HAP-1 (cell line): ENCODE measurements around the gene R3HDM4.

ENCODE experiments used
- DNase-seq, 2 experiments: peaks; one replicate each; pipeline ENCODE4 v3.0.0-alpha.2; 2016 to 2020; ENCODE audit warnings: low spot score in 2 of 2
- H3K27me3 ChIP-seq: fragments of 250-450 bp; sonication (Bioruptor Pico); 2 replicates; pipeline ENCODE4 v1.5.1; 2020; ENCODE audit warnings: low read depth, mild to moderate bottlenecking, moderate library complexity
- H3K36me3 ChIP-seq: fragments of 250-450 bp; sonication (Bioruptor Pico); replicated peaks from 2 replicates; pipeline ENCODE4 v1.5.1; 2020; ENCODE audit warnings: mild to moderate bottlenecking
- H3K4me1 ChIP-seq: fragments of 250-450 bp; sonication (Bioruptor Pico); 2 replicates; pipeline ENCODE4 v1.5.1; 2020; ENCODE audit warnings: mild to moderate bottlenecking
- H3K4me3 ChIP-seq: fragments of 250-450 bp; sonication (Bioruptor Pico); 2 replicates; pipeline ENCODE4 v1.5.1; 2020; ENCODE audit warnings: mild to moderate bottlenecking, moderate library complexity
- H3K9me3 ChIP-seq: fragments of 250-450 bp; sonication (Bioruptor Pico); 2 replicates; pipeline ENCODE4 v1.5.1; 2020; ENCODE audit warnings: mild to moderate bottlenecking, moderate library complexity
- in situ Hi-C: fragments of 300-500 bp; cut with MboI; formaldehyde crosslinking; loops from 3 replicates; pipeline ENCODE4 v1.14.3; 2020; ENCODE audit warnings: low sequenced_read_pairs, inconsistent platforms, mixed read lengths

Gene R3HDM4

DNA sequence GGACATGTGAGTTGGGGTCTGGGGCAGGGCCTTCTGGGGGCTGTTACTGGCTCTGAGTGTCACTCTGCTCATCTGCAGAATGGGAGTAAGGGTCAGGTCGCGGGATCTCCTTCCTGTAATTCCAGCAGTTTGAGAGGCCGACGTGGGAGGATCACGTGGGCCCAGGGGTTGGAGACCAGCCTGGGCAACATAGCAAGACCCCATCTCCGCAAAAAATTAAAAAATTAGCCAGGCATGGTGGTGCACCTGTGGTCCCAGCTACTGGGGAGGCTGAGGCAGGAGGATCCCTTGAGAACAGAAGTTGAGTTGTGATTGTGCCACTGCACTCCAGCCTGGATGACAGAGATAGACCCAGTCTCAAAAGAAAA is 16.9 kb upstream of the R3HDM4 start:
- peaks cover 28% of the 10 kb centered on the region for H3K36me3 ChIP-seq
- H3K27me3 ChIP-seq, result no peaks in the 10 kb centered on the region
- H3K4me3 ChIP-seq, result no peak overlapping the region
- peaks cover 2% of the 10 kb centered on the region; the same call in 1 of the 2 replicates for H3K4me1 ChIP-seq
- no peaks in the 10 kb centered on the region for H3K9me3 ChIP-seq
- DNase-seq, result no peak
- in situ Hi-C loops, result loop anchor here (10.0 kb wide), 1 partner anchor 315 kb away; the partner anchor contains the start of genes ATP5F1D and MIDN

DNA sequence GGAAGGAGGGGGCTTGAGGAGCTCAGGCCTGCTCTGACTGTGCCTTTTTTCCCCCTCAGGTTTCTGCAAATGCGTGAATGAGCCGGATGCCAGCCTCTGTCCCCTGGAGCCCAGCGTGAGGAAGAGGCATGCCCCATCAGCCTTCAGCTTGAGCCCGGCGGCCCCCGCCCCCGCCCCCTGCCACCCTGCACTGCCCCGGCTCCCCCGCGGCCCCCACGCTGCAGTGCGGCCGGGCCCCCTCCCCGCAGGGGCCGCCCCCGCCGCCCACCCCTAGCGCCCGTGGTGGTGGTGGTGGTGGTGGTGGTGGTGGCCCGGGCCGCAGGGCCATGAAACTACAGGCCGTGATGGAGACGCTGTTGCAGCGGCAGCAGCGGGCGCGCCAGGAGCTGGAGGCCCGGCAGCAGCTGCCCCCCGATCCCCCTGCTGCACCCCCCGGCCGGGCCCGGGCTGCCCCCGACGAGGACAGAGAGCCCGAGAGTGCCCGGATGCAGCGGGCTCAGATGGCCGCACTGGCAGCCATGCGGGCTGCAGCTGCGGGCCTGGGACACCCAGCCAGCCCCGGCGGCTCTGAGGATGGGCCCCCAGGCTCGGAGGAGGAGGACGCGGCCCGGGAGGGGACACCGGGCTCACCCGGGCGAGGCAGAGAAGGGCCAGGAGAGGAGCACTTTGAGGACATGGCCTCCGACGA is 16.3 kb upstream of the R3HDM4 start:
- Histone ChIP-seq H3K4me1 (peaks cover 7% of the 10 kb centered on the region; the same call in 1 of the 2 replicates), H3K4me3 (no peak overlapping the region), H3K9me3 (no peaks in the 10 kb centered on the region), H3K36me3 (peaks cover 24% of the 10 kb centered on the region), H3K27me3 (no peaks in the 10 kb centered on the region)
- no peak for DNase-seq
- in situ Hi-C loops, result loop anchor here (10.0 kb wide), 1 partner anchor 315 kb away; the partner anchor contains the start of genes ATP5F1D and MIDN

DNA sequence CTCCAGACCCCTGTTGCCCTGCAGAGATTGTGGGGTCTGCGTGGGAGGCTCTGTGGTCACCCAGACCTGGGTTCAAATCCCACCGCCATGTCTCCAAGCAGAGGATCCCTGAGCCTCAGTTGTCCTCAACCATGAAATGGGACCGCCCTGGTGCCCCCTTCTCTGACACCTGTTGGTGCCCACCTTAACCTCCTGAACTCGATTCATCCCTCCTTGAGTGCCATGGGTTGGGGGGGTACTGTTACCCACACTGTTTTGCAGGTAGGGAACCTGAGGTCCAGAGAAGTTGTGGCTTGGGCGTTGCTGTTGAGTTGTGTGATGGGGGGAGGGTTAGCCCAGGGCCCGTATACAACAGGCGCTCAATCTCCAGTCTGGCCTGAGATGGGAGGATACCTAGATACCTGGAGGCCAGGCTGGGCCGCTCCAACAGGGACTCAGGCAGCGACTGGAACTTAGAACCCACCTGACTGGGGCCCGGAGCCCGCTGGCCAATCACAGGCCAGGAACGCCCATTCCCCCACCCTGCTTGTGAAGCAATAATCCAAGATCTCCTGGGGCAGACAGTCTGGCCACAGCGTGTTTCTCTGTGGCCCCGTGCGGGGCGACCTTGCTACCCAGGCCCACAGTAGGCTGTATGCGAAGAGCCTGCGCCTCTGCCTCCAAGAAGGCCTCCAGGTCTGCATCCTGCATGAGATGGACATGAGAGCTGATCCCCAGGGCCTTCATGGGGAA is 15.6 kb upstream of the R3HDM4 start:
- Histone ChIP-seq H3K4me1 (peaks cover 8% of the 10 kb centered on the region; the same call in 1 of the 2 replicates), H3K36me3 (peaks cover 23% of the 10 kb centered on the region), H3K27me3 (no peaks in the 10 kb centered on the region), H3K9me3 (no peaks in the 10 kb centered on the region), H3K4me3 (no peak overlapping the region)
- DNase-seq, result peak in 1 of 2 experiments; percentile 40
- in situ Hi-C loops, result loop anchor here (10.0 kb wide), 1 partner anchor 316 kb away; the partner anchor contains the start of genes ATP5F1D and MIDN

DNA sequence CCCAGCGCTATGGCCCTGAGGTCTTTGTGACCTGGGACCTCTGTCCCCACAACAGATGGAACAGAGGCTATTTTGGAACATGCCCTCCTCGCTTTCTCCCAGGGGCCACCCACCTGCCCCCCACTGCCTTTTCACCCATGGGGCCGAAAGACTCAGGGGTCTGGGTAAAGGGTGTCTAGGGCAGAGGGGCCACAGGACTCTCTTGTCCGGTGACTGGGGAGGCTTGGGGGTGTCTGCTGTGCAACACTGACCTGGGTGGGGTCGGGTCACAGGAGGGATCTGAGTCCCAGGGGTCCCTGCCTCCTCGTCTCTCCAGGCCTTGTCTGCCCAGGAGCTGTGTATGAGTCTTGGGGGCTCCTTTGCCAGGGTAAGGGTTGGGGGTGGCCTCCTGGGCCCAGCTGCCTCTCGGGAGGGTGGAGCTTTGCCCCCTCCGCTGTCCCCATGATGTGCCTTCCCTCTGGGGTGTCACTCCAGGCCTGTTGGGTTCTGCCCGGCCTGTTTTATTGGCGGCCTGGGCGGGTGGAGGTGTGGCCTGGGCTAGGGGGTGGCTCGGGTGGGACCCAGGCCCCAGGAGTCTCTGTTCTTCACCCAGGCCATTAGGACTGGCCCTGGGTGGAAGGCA is 14.9 kb upstream of the R3HDM4 start:
- peaks cover 23% of the 10 kb centered on the region for H3K36me3 ChIP-seq
- H3K27me3 ChIP-seq, result no peaks in the 10 kb centered on the region
- no peaks in the 10 kb centered on the region for H3K9me3 ChIP-seq
- DNase-seq, result peak in 1 of 2 experiments; percentile 39
- H3K4me1 ChIP-seq, result peaks cover 8% of the 10 kb centered on the region; the same call in 1 of the 2 replicates
- in situ Hi-C loops, result loop anchor here (10.0 kb wide), 1 partner anchor 317 kb away; the partner anchor contains the start of genes ATP5F1D and MIDN
- H3K4me3 ChIP-seq, result peak overlapping the region; percentile 76; the same call in 1 of the 2 replicates

- in situ Hi-C loops, result loop anchor here (10.0 kb wide), 1 partner anchor 317 kb away; the partner anchor contains the start of genes ATP5F1D and MIDN
- Histone ChIP-seq H3K4me3 (peak overlapping the region; percentile 76), H3K36me3 (peaks cover 23% of the 10 kb centered on the region)
Measured at GRCh38 chr19:927351-927779, 14.3 kb upstream of the R3HDM4 start.

DNA sequence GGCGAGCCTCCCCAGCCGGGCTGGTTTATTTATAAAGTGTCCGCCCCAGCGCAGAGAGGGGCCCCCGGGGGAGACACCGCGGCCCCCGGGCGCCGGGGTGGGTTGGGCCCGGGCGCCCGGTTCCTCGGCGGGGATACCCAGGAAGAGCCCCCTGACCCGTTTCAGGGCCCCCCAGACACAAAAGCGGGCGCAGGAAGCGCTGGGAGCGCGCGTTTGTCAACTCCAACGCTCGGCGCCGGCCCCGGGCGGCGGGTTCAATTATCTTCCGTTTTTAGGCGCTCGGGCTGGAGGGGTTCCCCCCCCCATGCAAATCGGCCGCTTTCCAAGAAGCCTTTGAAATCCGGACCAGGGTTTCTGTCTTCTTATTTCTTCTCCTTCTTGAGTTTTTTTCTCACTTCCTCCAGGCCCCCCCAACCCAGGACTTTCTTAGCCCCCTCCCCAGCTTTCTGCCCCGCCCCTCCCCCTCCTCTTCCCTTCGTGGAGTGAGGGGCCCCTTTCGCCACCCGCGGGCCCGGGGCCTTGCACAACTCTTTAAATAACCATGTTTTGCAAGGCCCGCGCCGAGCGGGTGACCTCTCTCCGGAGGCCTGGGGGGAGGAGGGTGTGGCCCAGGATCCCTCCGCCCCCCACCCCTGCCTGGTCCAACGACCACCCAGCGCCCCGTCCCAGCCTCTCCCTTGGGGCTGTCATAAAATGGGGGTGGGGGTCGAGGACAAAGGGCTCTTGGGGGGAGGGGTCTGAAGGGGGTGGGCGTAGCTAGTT is 13.8 kb upstream of the R3HDM4 start:
- in situ Hi-C loops, result loop anchor here (10.0 kb wide), 1 partner anchor 318 kb away; the partner anchor contains the start of genes ATP5F1D and MIDN
- Histone ChIP-seq H3K4me3 (peak overlapping the region; percentile 76), H3K36me3 (peaks cover 19% of the 10 kb centered on the region), H3K4me1 (peaks cover 10% of the 10 kb centered on the region), H3K9me3 (no peaks in the 10 kb centered on the region), H3K27me3 (no peaks in the 10 kb centered on the region)
- peak in 1 of 2 experiments; percentile 67 for DNase-seq

More at GRCh38 chr19:927351-927779, 14.3 kb upstream of the R3HDM4 start:
- Histone ChIP-seq H3K27me3 (no peaks in the 10 kb centered on the region), H3K4me1 (peaks cover 8% of the 10 kb centered on the region; the same call in 1 of the 2 replicates), H3K9me3 (no peaks in the 10 kb centered on the region)
- DNase-seq, result peak in 1 of 2 experiments; percentile 67

GRCh38 chr19:926323-926588 is 13.2 kb upstream of the R3HDM4 start:
- DNase-seq, result no peak
- in situ Hi-C loops, result loop anchor here (10.0 kb wide), 1 partner anchor 319 kb away; the partner anchor contains the start of genes ATP5F1D and MIDN
- Histone ChIP-seq H3K9me3 (no peaks in the 10 kb centered on the region), H3K27me3 (no peaks in the 10 kb centered on the region), H3K4me3 (peak overlapping the region; percentile 76), H3K4me1 (peaks cover 11% of the 10 kb centered on the region), H3K36me3 (peaks cover 19% of the 10 kb centered on the region)

- H3K27me3 ChIP-seq, result no peaks in the 10 kb centered on the region
- no peaks in the 10 kb centered on the region for H3K9me3 ChIP-seq
- peak within 1 kb of the TSS; percentile 76 for H3K4me3 ChIP-seq
- peak; percentile 80 to 90 for DNase-seq
- in situ Hi-C loops, result loop anchor here (10.0 kb wide), 1 partner anchor 319 kb away; the partner anchor contains the start of genes ATP5F1D and MIDN
- H3K36me3 ChIP-seq, result peaks cover 15% of the 10 kb centered on the region
- H3K4me1 ChIP-seq, result peaks cover 11% of the 10 kb centered on the region
Measured at GRCh38 chr19:925526-926322, 12.7 kb upstream of the R3HDM4 start, which contains the start of gene ARID3A. TSS of gene ARID3A (plus strand) at chr19:926035. CDS start at chr19:929529, 3,494 bp downstream.

GRCh38 chr19:925087-925525 is 12.1 kb upstream of the R3HDM4 start:
- H3K4me3 ChIP-seq, result peak overlapping the region; percentile 76
- H3K9me3 ChIP-seq, result no peaks in the 10 kb centered on the region
- in situ Hi-C loops, result loop anchor here (10.0 kb wide), 1 partner anchor 320 kb away; the partner anchor contains the start of genes ATP5F1D and MIDN
- H3K36me3 ChIP-seq, result peaks cover 13% of the 10 kb centered on the region
- no peaks in the 10 kb centered on the region for H3K27me3 ChIP-seq
- H3K4me1 ChIP-seq, result peaks cover 11% of the 10 kb centered on the region
- DNase-seq, result peak in 1 of 2 experiments; percentile 73

- in situ Hi-C loops, result loop anchor here (5.0 to 10.0 kb wide), 2 partner anchors 63 to 320 kb away; partner anchors contain the start of genes ATP5F1D and MIDN
- Histone ChIP-seq H3K4me3 (peak overlapping the region; percentile 76), H3K36me3 (peaks cover 8% of the 10 kb centered on the region), H3K27me3 (no peaks in the 10 kb centered on the region), H3K9me3 (no peaks in the 10 kb centered on the region), H3K4me1 (peaks cover 11% of the 10 kb centered on the region)
- peak; percentile 34 to 73 for DNase-seq
Measured at GRCh38 chr19:924553-925086, 11.6 kb upstream of the R3HDM4 start.

DNA sequence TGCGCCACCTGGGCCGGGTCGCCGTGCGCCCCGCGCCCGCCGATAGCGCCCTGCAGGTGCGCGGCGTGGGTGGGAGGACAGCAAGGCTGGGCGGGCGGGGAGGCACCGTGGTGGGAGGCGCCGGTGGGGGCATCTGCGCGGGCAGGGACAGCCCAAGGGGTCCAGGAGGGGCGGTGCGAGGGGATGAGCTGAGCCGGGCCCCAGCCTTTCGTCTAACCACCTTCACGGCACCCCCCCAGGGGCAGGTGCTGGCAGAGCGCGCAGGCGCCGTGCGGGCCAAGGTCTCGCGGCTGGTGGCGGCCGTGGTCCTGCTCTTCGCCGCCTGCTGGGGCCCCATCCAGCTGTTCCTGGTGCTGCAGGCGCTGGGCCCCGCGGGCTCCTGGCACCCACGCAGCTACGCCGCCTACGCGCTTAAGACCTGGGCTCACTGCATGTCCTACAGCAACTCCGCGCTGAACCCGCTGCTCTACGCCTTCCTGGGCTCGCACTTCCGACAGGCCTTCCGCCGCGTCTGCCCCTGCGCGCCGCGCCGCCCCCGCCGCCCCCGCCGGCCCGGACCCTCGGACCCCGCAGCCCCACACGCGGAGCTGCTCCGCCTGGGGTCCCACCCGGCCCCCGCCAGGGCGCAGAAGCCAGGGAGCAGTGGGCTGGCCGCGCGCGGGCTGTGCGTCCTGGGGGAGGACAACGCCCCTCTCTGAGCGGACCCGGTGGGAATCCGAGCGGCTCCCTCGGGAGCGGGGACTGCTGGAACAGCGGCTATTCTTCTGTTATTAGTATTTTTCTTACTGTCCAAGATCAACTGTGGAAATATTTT is 7.2 kb upstream of the R3HDM4 start:
- DNase-seq, result no peak
- H3K9me3 ChIP-seq, result no peaks in the 10 kb centered on the region
- in situ Hi-C loops, result loop anchor here (5.0 to 10.0 kb wide), 2 partner anchors 67 to 325 kb away; partner anchors contain the start of genes ATP5F1D and MIDN
- H3K27me3 ChIP-seq, result no peaks in the 10 kb centered on the region
- peaks cover 20% of the 10 kb centered on the region for H3K4me1 ChIP-seq
- H3K36me3 ChIP-seq, result no peaks in the 10 kb centered on the region
- H3K4me3 ChIP-seq, result no peak overlapping the region
